CD4-positive, alpha-beta T cell (primary cell): ENCODE results near the gene SYTL3. TPM values are rescaled to one million over a fixed set of nuclear protein-coding genes. Genes with fewer than 3 reads are reported as not detected.

Experiments used
- ATAC-seq: fragments of 200-7000 bp; cut with Tn5 transposase; one replicate; pipeline ENCODE4 v1.10.0; 2022; ENCODE audit warnings: mild to moderate bottlenecking; ENCODE audit not compliant: poor library complexity
- CTCF ChIA-PET: fragments of 350-600 bp; sonication (Branson Sonifier 250); formaldehyde crosslinking; loops from one replicate; lab custom pipeline; 2021; ENCODE audit warnings: antibody characterized with exemption, inconsistent platforms; lab: Charles Lee
- POLR2A ChIA-PET: fragments of 350-600 bp; sonication (Branson Sonifier 250); formaldehyde crosslinking; loops from one replicate; lab custom pipeline; 2021; ENCODE audit warnings: antibody characterized with exemption, inconsistent platforms; lab: Charles Lee
- DNase-seq, 14 experiments: peaks; one replicate each; pipeline ENCODE4 v3.0.0-alpha.2; 2013 to 2020; ENCODE audit warnings: mixed read lengths in 2 of 14
- H3K27ac ChIP-seq, 2 donors: one replicate each; pipeline versions ENCODE4 v1.5.1 to v1.7.0; 2013; ENCODE audit warnings: low read length in 2 of 2, low read depth in 1 of 2, mild to moderate bottlenecking in 1 of 2
- H3K27me3 ChIP-seq, 2 experiments: 1 replicate in 1 of 2; 2 replicates in 1 of 2; pipeline versions ENCODE4 v1.6.1 to v1.7.0; 2013; ENCODE audit warnings: low read length in 2 of 2, control low read depth in 1 of 2, mild to moderate bottlenecking in 1 of 2, moderate library complexity in 1 of 2; ENCODE audit not compliant: insufficient read depth in 2 of 2, control insufficient read depth in 1 of 2
- H3K36me3 ChIP-seq: one replicate; pipeline ENCODE4 v1.6.1; 2013; ENCODE audit warnings: low read length, control low read depth; ENCODE audit not compliant: insufficient read depth
- H3K4me1 ChIP-seq: one replicate; pipeline ENCODE4 v1.6.1; 2013; ENCODE audit warnings: low read length, control low read depth; ENCODE audit not compliant: insufficient read depth
- H3K4me3 ChIP-seq: one replicate; pipeline ENCODE4 v1.5.1; 2013; ENCODE audit warnings: mild to moderate bottlenecking, low read length, moderate library complexity
- H3K9me3 ChIP-seq, 2 experiments: 1 replicate in 1 of 2; 2 replicates in 1 of 2; pipeline versions ENCODE4 v1.6.1 to v1.7.0; 2013; ENCODE audit warnings: low read length in 2 of 2, mild to moderate bottlenecking in 2 of 2, control low read depth in 1 of 2, moderate library complexity in 1 of 2; ENCODE audit not compliant: control insufficient read depth in 1 of 2, insufficient read depth in 1 of 2
- H3K27ac Mint-ChIP-seq: one replicate; pipeline ENCODE4 v1.8.0; 2020; ENCODE audit warnings: mixed read lengths
- H3K27me3 Mint-ChIP-seq: one replicate; pipeline ENCODE4 v1.8.0; 2021; ENCODE audit warnings: mixed read lengths
- H3K36me3 Mint-ChIP-seq: one replicate; pipeline ENCODE4 v1.8.0; 2021; ENCODE audit warnings: low read depth, mixed read lengths
- H3K4me1 Mint-ChIP-seq: one replicate; pipeline ENCODE4 v1.8.0; 2021; ENCODE audit warnings: low read depth, mixed read lengths
- H3K4me3 Mint-ChIP-seq: one replicate; pipeline ENCODE4 v1.8.0; 2020; ENCODE audit warnings: mild to moderate bottlenecking, mixed read lengths
- H3K9me3 Mint-ChIP-seq: one replicate; pipeline ENCODE4 v1.8.0; 2020; ENCODE audit warnings: mixed read lengths
- intact Hi-C, 2 experiments: fragments of 100-400 bp; cut with DNase I in 1 of 2; cut with micrococcal nuclease in 1 of 2; formaldehyde crosslinking; loops; one replicate each; pipeline versions ENCODE4 v1.15.1 to v1.9.0; 2023 to 2025; cut with DNase I, micrococcal nuclease
- total RNA-seq, 174 experiments: library from RNA in 2 of 174; stranded (reverse) in 2 of 174; gene quantifications; one replicate each; pipeline ENCODE4 v1.2.3 and lab custom pipeline; 2021 to 2026
- TF ChIP-seq, protein P1 (sequence below): fragments of 200-600 bp; IDR thresholded peaks from one replicate; pipeline ENCODE4 v1.8.0; 2022; ENCODE audit warnings: antibody characterized with exemption, mild to moderate bottlenecking

The SYTL3 gene
- total RNA-seq, 2 experiments from 2014 or later: 41.2 to 42.7 TPM

DNA sequence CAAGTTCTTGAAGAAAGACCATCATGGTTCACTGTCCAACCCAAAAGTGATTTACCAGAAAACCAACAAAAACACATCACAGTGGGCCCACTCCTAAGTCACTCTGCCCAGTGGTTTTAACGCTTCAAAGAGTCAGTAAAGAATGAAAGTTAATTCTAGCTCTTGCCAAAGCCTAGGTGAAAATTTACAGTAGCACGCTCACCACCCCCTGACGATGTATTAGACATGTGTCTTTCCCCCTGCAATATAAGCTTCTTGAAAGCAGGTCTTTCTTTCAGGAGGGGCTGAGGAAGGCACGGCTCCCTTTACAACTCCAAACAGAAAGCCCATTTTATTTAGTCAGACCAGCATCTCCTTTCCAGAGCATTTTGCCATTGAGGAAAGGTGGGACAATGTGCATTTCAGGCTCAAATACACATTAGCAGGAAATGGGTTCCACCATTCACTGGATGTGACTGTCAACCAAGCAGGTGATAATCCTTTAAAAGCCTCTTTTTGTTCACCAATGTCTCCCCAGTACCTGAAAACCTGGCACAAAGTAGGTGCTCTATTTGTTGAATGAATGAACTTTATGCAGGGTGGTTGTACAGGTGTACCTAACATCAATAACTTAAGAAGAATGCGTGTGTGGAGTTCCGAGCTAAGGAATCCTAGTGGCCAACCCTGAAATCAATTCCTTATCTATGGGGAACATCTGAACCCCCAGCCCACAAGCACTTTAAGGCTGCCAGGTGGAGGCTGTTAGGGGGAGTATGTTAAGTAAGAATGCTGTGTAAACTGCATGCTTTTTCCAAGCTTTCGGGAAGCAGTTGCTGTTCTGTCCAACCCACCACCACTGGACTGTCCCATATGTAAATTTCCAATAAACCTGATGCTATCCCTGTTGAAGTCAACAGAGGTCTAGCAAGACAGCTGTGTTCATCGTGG lies 157.9 kb downstream of the SYTL3 start:
- peaks cover 64% of the 10 kb centered on the region for H3K36me3 Mint-ChIP-seq
- no peaks in the 10 kb centered on the region for H3K27me3 Mint-ChIP-seq
- no peaks in the 10 kb centered on the region for H3K9me3 Mint-ChIP-seq
- DNase-seq (peak in 1 of 14 experiments; percentile 31), ATAC-seq (no peak)
- Histone ChIP-seq H3K4me3 (no peak overlapping the region), H3K4me1 (peaks cover 74% of the 10 kb centered on the region), H3K27ac (no peak overlapping the region), H3K27me3 (no peaks in the 10 kb centered on the region), H3K36me3 (peaks cover 46% of the 10 kb centered on the region), H3K9me3 (no peaks in the 10 kb centered on the region)
- TF ChIP-seq, protein P1, sequence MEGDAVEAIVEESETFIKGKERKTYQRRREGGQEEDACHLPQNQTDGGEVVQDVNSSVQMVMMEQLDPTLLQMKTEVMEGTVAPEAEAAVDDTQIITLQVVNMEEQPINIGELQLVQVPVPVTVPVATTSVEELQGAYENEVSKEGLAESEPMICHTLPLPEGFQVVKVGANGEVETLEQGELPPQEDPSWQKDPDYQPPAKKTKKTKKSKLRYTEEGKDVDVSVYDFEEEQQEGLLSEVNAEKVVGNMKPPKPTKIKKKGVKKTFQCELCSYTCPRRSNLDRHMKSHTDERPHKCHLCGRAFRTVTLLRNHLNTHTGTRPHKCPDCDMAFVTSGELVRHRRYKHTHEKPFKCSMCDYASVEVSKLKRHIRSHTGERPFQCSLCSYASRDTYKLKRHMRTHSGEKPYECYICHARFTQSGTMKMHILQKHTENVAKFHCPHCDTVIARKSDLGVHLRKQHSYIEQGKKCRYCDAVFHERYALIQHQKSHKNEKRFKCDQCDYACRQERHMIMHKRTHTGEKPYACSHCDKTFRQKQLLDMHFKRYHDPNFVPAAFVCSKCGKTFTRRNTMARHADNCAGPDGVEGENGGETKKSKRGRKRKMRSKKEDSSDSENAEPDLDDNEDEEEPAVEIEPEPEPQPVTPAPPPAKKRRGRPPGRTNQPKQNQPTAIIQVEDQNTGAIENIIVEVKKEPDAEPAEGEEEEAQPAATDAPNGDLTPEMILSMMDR: no peak
- peaks cover 99% of the 10 kb centered on the region for H3K4me1 Mint-ChIP-seq
- intact Hi-C loops: no loop called here
- peak overlapping the region; percentile 59 for H3K4me3 Mint-ChIP-seq
- H3K27ac Mint-ChIP-seq: peak overlapping the region; percentile 82
- CTCF ChIA-PET: interaction anchor here (0.6 to 1.4 kb wide), 5 partner anchors 14 to 63 kb away, joined by 3 to 5 read pairs (median 3); no protein-coding TSS in a partner anchor
- POLR2A ChIA-PET: interaction anchor here (0.9 to 7.4 kb wide), 5 partner anchors 12 to 62 kb away, joined by 3 to 71 read pairs (median 10); partner anchors contain the start of gene EZR

DNA sequence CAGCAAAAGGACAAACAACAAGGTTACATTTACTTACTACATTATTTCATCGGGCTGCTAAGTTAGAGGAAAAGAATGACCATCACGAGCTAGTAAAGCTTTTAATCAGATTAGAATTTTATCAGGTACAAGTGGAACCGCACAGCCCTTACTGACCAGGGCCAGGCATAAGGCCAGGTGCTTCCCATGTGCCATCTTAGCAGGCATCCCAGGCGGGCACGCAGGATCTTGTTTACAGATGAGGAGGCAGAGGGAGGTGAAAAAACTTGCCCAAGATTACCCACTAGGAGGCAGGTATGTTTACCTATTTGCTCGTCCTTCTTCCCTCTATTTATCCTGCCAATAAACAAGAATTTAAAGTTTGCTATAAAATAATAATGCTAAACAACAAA lies 158.6 kb downstream of the SYTL3 start:
- TF ChIP-seq, protein P1: no peak
- H3K27me3 ChIP-seq: no peaks in the 10 kb centered on the region
- Mint-ChIP-seq H3K9me3 (no peaks in the 10 kb centered on the region), H3K4me3 (peak overlapping the region; percentile 60), H3K36me3 (peaks cover 70% of the 10 kb centered on the region), H3K27me3 (no peaks in the 10 kb centered on the region), H3K4me1 (peaks cover 99% of the 10 kb centered on the region), H3K27ac (peak overlapping the region; percentile 82)
- no peak overlapping the region for H3K4me3 ChIP-seq
- intact Hi-C loops: no loop called here
- H3K27ac ChIP-seq: no peak overlapping the region
- peaks cover 53% of the 10 kb centered on the region for H3K36me3 ChIP-seq
- H3K4me1 ChIP-seq: peaks cover 77% of the 10 kb centered on the region
- ChIA-PET POLR2A (interaction anchor here (0.7 to 7.4 kb wide), 4 partner anchors 11 to 60 kb away, joined by 3 to 71 read pairs (median 7); partner anchors contain the start of gene EZR), CTCF (interaction anchor here (0.6 to 1.4 kb wide), 4 partner anchors 15 to 29 kb away, joined by 3 to 5 read pairs (median 3); no protein-coding TSS in a partner anchor)
- no peaks in the 10 kb centered on the region for H3K9me3 ChIP-seq
- no peak for ATAC-seq
- DNase-seq: peak in 1 of 14 experiments; percentile 34

DNA sequence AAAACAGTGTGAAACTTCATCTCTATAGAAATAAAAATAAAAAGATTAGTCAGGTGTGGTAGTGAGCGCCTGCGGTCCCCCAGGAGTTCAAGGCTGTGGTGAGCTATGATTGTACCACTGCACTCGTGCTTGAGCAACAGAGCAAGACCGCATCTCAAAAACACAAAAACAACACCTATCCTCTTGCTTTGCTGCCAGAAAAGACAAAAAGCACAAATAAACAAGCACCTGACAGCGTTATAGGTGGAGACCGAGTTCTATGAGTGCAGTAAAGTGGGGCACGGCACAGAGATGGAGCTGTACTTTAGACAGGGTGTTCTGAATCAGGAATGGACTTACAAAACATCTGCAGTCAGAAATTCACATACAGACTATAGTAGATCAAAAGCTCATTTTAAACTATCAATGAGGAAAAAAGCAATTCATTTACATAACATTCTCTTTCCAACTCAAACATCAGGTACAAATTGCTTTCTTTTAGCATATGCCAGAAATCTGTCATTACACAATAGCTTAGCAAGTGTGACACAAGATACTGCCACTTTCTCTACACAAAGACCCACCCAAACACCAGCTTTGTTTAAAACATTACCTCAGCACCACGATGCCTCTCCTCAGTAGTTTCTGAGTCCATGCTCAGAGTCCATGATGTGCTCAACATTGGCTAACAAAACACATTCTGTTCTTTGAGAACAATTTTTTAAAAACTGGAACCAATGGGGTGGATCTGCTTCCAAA lies 159.3 kb downstream of the SYTL3 start:
- Mint-ChIP-seq H3K27ac (peak overlapping the region; percentile 82), H3K27me3 (no peaks in the 10 kb centered on the region), H3K4me3 (peak overlapping the region; percentile 60), H3K9me3 (no peaks in the 10 kb centered on the region), H3K36me3 (peaks cover 77% of the 10 kb centered on the region), H3K4me1 (peaks cover 99% of the 10 kb centered on the region)
- H3K4me1 ChIP-seq: peaks cover 79% of the 10 kb centered on the region
- no peaks in the 10 kb centered on the region for H3K27me3 ChIP-seq
- peak in 6 of 14 experiments; percentile 32 to 73 (median 50) for DNase-seq
- H3K9me3 ChIP-seq: no peaks in the 10 kb centered on the region
- intact Hi-C loops: no loop called here
- TF ChIP-seq, protein P1: no peak
- H3K4me3 ChIP-seq: no peak overlapping the region
- ChIA-PET POLR2A (interaction anchor here (0.7 to 7.4 kb wide), 4 partner anchors 10 to 59 kb away, joined by 3 to 71 read pairs (median 7); partner anchors contain the start of gene EZR), CTCF (interaction anchor here (0.6 to 1.4 kb wide), 5 partner anchors 16 to 89 kb away, joined by 3 to 5 read pairs (median 3); no protein-coding TSS in a partner anchor)
- H3K36me3 ChIP-seq: peaks cover 56% of the 10 kb centered on the region
- ATAC-seq: peak; percentile 58
- peak overlapping the region in 1 of 2 donors; percentile 43 for H3K27ac ChIP-seq
